AG20443 (cell line): ENCODE results near the gene MC4R.

ENCODE experiments used
- DNase-seq: peaks from one replicate; pipeline ENCODE4 v3.0.0; 2012; ENCODE audit warnings: low spot score, mixed read lengths

The MC4R gene

DNA sequence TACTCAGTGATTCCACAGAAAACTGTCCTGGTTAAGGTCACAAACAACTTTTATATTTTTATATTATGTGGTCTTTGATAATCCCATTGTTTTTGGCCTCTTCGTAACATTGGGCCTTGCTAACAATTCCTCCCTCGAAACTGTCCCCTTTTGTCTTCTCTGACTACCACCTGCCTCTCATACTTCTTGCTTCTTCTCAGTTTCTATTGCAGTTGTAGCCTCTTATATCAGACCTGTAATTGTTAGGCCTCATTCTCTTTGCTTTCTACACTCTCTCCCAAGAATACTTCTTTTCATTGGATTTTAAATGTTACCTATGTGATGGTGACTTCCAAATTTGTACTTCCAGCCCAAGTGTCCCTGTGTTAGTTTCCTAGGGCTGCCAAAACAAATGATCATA, 44.7 kb downstream of the MC4R start:
- DNase-seq: no peak

- no peak for DNase-seq
Observed at GRCh38 chr18:60322591-60322990, 50.0 kb downstream of the MC4R start.
